Amniotic stem cell (primary cell): ENCODE data around the gene ATP2A2.
"Not testable (repeated sequence)": the region's sequence is repeated elsewhere in the genome, so short reads cannot be mapped to it uniquely, and the experiment has no call there.

ENCODE experiments used
- DNase-seq: peaks from one replicate; lab custom pipeline; 2025; lab: John Stamatoyannopoulos, UW

The ATP2A2 gene

GRCh38 chr12:110280779-110281548 lies at the start of gene ATP2A2:
TSS of gene ATP2A2 (plus strand) at chr12:110281247. CDS start at chr12:110281790, 543 bp downstream.
- DNase-seq, result peak; percentile 49

- DNase-seq, result no peak
These were observed 47.7 kb upstream of the ATP2A2 start for GRCh38 chr12:110233212-110233903.

- DNase-seq, result no peak
These were observed 46.7 kb upstream of the ATP2A2 start for GRCh38 chr12:110234331-110234751.

GRCh38 chr12:110234755-110235154 lies 46.3 kb upstream of the ATP2A2 start:
- no peak for DNase-seq

GRCh38 chr12:110235383-110235782 lies 45.7 kb upstream of the ATP2A2 start:
- DNase-seq, result no peak

- no peak for DNase-seq
These were observed 37.8 kb upstream of the ATP2A2 start for GRCh38 chr12:110243227-110243626.

GRCh38 chr12:110244372-110244771 lies 36.7 kb upstream of the ATP2A2 start:
- DNase-seq, result no peak

- DNase-seq, result no peak
These were observed 36.2 kb upstream of the ATP2A2 start for GRCh38 chr12:110244829-110245228.

GRCh38 chr12:110245369-110245772 lies 35.7 kb upstream of the ATP2A2 start:
- DNase-seq, result no peak

- no peak for DNase-seq
These were observed 34.3 kb upstream of the ATP2A2 start for GRCh38 chr12:110246636-110247339.

GRCh38 chr12:110247340-110248095 lies 33.5 kb upstream of the ATP2A2 start:
- DNase-seq, result no peak

GRCh38 chr12:110248096-110248447 lies 33.0 kb upstream of the ATP2A2 start:
- DNase-seq, result no peak

- DNase-seq, result no peak
These were observed 31.9 kb upstream of the ATP2A2 start for GRCh38 chr12:110249105-110249504.

GRCh38 chr12:110249716-110250225 lies 31.3 kb upstream of the ATP2A2 start:
- DNase-seq, result no peak

GRCh38 chr12:110251381-110251780 lies 29.7 kb upstream of the ATP2A2 start:
- no peak for DNase-seq

GRCh38 chr12:110252716-110253115 lies 28.3 kb upstream of the ATP2A2 start:
- no peak for DNase-seq

- DNase-seq, result no peak
These were observed 27.9 kb upstream of the ATP2A2 start for GRCh38 chr12:110253176-110253575.

- DNase-seq, result no peak
These were observed 26.0 kb upstream of the ATP2A2 start for GRCh38 chr12:110254971-110255540.

- not testable (repeated sequence) for DNase-seq
These were observed 25.1 kb upstream of the ATP2A2 start for GRCh38 chr12:110255890-110256456.

GRCh38 chr12:110256780-110257431 lies 24.1 kb upstream of the ATP2A2 start:
- no peak for DNase-seq

- DNase-seq, result no peak
These were observed 22.6 kb upstream of the ATP2A2 start for GRCh38 chr12:110258466-110258865.
